ENCODE measurements around the gene ANKRD39. TPM values are rescaled to one million over a fixed set of nuclear protein-coding genes. Genes with fewer than 3 reads are reported as not detected.
A peak's percentile ranks its signal among the peaks of the same experiment; 100 is the strongest.

The ANKRD39 gene
- total RNA-seq, 4 donors from 2014 or later = 5.8 to 17.3 (median 15.4) TPM

DNA sequence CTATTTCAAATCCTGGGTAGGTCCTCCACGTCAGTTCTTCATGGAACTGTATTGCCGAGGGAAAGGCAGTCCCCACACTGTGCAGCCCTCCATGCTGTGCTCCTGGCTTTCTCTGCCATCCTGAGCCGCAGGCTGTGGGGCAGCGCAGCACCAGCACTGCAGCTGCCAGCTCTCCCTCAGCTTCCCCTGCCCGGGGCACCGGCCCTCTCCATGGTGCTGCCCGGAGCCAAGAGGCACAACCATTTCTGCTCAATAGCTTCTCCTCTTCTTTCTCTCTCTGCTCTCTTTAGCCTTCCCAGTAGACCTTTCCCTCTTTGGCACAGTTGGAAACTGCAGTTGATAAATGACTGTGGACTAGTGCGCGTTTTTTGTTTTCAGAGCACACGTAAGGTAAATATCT is 26.1 kb downstream of the ANKRD39 start:
- peaks cover 0 to 73% (median 0%) of the 10 kb centered on the region in 3 donors for H3K36me3 ChIP-seq

GRCh38 chr2:96830044-96830562 is 27.7 kb downstream of the ANKRD39 start:
- no peaks in the 10 kb centered on the region for H3K9me3 ChIP-seq
- peaks cover 0 to 85% (median 0%) of the 10 kb centered on the region in 3 donors for H3K36me3 ChIP-seq
- H3K27ac ChIP-seq = no peak overlapping the region
- TF ChIP-seq, protein P1, sequence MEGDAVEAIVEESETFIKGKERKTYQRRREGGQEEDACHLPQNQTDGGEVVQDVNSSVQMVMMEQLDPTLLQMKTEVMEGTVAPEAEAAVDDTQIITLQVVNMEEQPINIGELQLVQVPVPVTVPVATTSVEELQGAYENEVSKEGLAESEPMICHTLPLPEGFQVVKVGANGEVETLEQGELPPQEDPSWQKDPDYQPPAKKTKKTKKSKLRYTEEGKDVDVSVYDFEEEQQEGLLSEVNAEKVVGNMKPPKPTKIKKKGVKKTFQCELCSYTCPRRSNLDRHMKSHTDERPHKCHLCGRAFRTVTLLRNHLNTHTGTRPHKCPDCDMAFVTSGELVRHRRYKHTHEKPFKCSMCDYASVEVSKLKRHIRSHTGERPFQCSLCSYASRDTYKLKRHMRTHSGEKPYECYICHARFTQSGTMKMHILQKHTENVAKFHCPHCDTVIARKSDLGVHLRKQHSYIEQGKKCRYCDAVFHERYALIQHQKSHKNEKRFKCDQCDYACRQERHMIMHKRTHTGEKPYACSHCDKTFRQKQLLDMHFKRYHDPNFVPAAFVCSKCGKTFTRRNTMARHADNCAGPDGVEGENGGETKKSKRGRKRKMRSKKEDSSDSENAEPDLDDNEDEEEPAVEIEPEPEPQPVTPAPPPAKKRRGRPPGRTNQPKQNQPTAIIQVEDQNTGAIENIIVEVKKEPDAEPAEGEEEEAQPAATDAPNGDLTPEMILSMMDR (IDR thresholded peaks at IDR 0.05) = no peak
- TF ChIP-seq POLR2A (IDR thresholded peaks at IDR 0.05) = no peak
- no peak overlapping the region for H3K4me3 ChIP-seq
- peaks cover 0 to 8% (median 0%) of the 10 kb centered on the region in 4 donors for H3K4me1 ChIP-seq
- DNase-seq = no peak
- no peaks in the 10 kb centered on the region for H3K27me3 ChIP-seq

More for the DNA sequence above, 26.1 kb downstream of the ANKRD39 start:
- Histone ChIP-seq H3K27me3 (no peaks in the 10 kb centered on the region), H3K27ac (no peak overlapping the region), H3K4me1 (peaks cover 0 to 8% (median 0%) of the 10 kb centered on the region in 4 donors), H3K9me3 (no peaks in the 10 kb centered on the region), H3K4me3 (no peak overlapping the region)
- TF ChIP-seq, protein P1 (IDR thresholded peaks at IDR 0.05) = no peak
- no peak for TF ChIP-seq POLR2A (IDR thresholded peaks at IDR 0.05)
- DNase-seq = no peak

GRCh38 chr2:96828874-96829273 is 28.9 kb downstream of the ANKRD39 start:
- H3K4me1 ChIP-seq = peaks cover 0 to 8% (median 0%) of the 10 kb centered on the region in 4 donors
- H3K27me3 ChIP-seq = no peaks in the 10 kb centered on the region
- no peak overlapping the region for H3K4me3 ChIP-seq
- H3K9me3 ChIP-seq = no peaks in the 10 kb centered on the region
- peak in 1 of 3 donors; percentile 18 for DNase-seq
- no peak for TF ChIP-seq POLR2A (IDR thresholded peaks at IDR 0.05)
- TF ChIP-seq, protein P1 (IDR thresholded peaks at IDR 0.05) = no peak
- H3K36me3 ChIP-seq = peaks cover 0 to 90% (median 0%) of the 10 kb centered on the region in 3 donors
- H3K27ac ChIP-seq = no peak overlapping the region

DNA sequence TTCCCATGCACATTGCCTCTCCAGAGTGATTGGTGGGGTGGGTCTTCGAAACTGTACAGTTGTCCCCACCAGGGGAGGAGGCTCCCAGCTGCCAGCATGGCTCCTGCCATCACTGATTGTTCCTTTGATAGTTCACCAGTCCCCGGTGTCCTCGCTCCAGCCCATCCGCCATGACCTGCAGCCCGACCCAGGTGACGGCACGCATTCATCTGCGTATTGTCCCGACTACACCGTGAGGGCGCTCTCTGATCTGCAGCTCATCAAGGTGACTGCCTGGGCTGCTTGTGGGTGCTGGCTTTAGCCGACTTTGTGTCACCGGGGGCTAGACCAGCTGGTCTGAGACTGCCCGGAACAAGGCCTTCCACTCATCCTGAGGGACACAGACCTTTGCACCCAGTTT is 29.4 kb downstream of the ANKRD39 start:
- Histone ChIP-seq H3K36me3 (peaks cover 0 to 95% (median 0%) of the 10 kb centered on the region in 3 donors), H3K27ac (no peak overlapping the region)

GRCh38 chr2:96826546-96827278 is 31.1 kb downstream of the ANKRD39 start:
- Histone ChIP-seq H3K4me3 (no peak overlapping the region), H3K27me3 (no peaks in the 10 kb centered on the region), H3K36me3 (peaks cover 0 to 88% (median 0%) of the 10 kb centered on the region in 3 donors), H3K27ac (no peak overlapping the region), H3K4me1 (peaks cover 0 to 16% (median 0%) of the 10 kb centered on the region in 4 donors), H3K9me3 (no peaks in the 10 kb centered on the region)
- peak in 1 of 3 donors; percentile 28 for DNase-seq
- TF ChIP-seq, protein P1 (IDR thresholded peaks at IDR 0.05) = no peak
- no peak for TF ChIP-seq POLR2A (IDR thresholded peaks at IDR 0.05)

More for the DNA sequence above, 29.4 kb downstream of the ANKRD39 start:
- Histone ChIP-seq H3K4me3 (no peak overlapping the region), H3K27me3 (no peaks in the 10 kb centered on the region), H3K9me3 (no peaks in the 10 kb centered on the region), H3K4me1 (peaks cover 0 to 9% (median 0%) of the 10 kb centered on the region in 4 donors)
- DNase-seq = peak in 1 of 3 donors; percentile 15
- TF ChIP-seq, protein P1 (IDR thresholded peaks at IDR 0.05) = no peak
- TF ChIP-seq POLR2A (IDR thresholded peaks at IDR 0.05) = no peak

All from Peyer's patch (tissue), 4 donors.